Inflammatory macrophage treated with lipopolysaccharide for 1 hour (primary cell): ENCODE measurements around the gene TMEM245.

Experiments used
- DNase-seq, 2 donors: peaks; one replicate each; pipeline ENCODE4 v3.0.0-alpha.2; 2020 to 2022

The TMEM245 gene

DNA sequence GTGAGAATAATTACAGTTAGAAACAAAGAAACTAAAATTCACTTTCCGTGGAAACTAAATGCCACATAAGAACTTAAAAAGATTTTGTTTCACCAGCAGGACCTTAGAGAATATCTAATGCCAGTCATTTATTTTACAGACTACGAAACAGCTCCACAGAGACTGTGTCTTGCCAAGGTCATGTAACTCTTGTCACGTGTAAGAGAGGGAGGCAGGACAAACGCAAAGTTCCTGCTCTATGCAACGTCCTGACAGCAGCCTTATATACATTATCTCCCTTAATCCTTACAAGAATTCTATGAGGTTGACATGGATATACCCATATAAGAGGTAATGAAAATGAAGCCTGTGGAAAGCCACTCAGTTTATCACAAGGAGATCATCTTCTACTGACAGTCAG, 145.9 kb downstream of the TMEM245 start:
- no peak for DNase-seq

DNA sequence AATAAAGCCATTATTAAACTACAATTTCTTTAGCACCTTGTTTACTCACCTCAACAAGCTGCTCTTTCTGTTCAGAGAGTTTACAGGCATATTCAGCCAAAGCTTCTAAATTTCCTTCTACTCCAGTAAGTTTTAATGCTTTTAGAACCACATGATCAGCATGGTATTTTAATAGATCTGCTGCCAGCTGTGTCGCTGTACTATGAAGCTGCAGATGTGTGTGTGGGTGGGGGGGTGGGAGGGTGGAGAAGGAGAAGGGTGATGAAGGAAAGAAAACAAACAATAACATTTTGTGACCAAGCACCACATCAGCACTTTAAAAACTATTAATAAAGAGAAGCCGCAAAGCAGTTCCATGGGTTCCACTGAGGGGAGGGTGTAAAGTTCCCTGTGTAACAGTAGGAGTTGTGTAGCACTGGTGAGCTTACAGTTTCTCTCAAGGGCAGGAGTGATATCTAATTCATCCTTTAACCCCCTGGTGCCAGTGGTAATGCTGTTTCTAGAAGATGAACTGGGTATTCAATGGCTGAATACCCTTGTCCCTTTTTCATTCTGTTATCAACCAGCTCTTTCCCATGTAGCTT, 147.0 kb downstream of the TMEM245 start:
- no peak for DNase-seq

DNA sequence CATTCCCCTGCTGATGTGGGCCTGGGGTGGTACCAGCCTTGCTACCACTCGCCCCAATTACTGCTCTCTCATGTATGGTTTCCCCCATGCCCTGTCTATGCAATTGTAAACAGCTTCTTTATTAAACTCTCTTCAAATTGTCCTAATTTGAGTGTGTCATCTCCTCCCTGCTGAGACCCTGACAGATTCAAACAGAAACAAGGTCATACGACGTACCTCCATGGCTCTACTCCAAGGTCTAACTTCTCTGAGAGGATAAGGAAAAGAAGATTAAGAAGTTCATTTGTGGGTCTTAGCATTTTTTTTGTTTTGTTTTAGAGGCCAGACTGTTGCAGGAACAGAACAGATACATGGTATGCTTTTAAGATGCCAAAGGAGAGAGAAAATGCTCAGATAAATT, 147.6 kb downstream of the TMEM245 start:
- DNase-seq: no peak

DNA sequence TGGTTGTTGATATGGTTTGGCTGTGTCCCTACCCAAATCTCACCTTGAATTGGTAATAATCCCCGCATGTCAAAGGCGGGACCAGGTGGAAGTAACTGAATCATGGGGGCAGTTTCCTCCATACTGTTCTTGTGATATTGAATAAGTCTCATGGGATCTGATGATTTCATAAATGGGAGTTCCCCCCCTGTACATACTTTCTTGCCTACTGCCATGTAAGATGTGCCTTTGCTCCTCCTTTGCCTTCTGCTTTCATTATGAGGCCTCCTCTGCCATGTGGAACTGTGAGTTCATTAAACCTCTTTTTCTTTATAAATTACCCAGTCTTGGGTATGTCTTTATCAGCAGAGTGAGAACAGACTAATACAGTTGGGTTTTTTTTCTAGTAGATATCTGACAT, 148.4 kb downstream of the TMEM245 start:
- peak in 1 of 2 donors; percentile 29 for DNase-seq

DNA sequence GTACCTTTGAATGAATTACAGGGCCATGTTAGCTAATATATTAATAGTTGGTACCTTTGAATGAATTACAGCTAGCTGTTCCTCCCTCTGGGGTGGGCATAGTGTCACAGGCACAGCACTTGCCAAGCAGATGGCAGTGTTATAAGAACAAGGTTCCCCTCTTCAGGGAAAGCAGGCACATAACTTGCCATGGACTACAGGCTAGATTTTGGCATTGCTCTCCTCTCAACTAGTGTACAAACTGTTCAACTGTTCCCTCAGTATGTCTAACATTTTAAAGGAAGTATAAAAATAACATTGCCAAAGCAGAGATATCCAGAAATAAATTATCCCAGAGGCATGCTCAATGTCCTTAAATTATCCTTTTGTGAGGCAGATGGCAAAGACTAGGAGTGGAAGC, 151.8 kb downstream of the TMEM245 start:
- no peak for DNase-seq
